H9 (cell line): Measurements from ENCODE around the gene FCHSD2. TPM values are rescaled to one million over a fixed set of nuclear protein-coding genes. Genes with fewer than 3 reads are reported as not detected.

Experiments used
- DNase-seq: peaks from one replicate; pipeline ENCODE4 v3.0.0-alpha.2; 2017
- H2AFZ ChIP-seq: one replicate; pipeline ENCODE4 v1.6.1; 2013; ENCODE audit warnings: mild to moderate bottlenecking, low read length, control low read depth, moderate library complexity
- H2AK5ac ChIP-seq: 2 replicates; pipeline ENCODE4 v1.6.1; 2013; ENCODE audit warnings: low read length, control low read depth, mixed read lengths; ENCODE audit not compliant: insufficient read length
- H2BK120ac ChIP-seq: one replicate; pipeline ENCODE4 v1.6.1; 2013; ENCODE audit warnings: low read depth, mild to moderate bottlenecking, low read length, control low read depth, inconsistent platforms; ENCODE audit not compliant: poor library complexity, severe bottlenecking
- H2BK12ac ChIP-seq: 2 replicates; pipeline ENCODE4 v1.6.1; 2013; ENCODE audit warnings: low read length, control low read depth, mixed read lengths, low read depth; ENCODE audit not compliant: insufficient read length
- H2BK15ac ChIP-seq: 2 replicates; pipeline ENCODE4 v1.6.1; 2013; ENCODE audit warnings: low read depth, low read length, control low read depth
- H2BK20ac ChIP-seq: one replicate; pipeline ENCODE4 v1.6.1; 2013; ENCODE audit warnings: low read depth, mild to moderate bottlenecking, low read length, control low read depth, inconsistent platforms; ENCODE audit not compliant: poor library complexity, severe bottlenecking
- H2BK5ac ChIP-seq: 2 replicates; pipeline ENCODE4 v1.6.1; 2013; ENCODE audit warnings: low read length, control low read depth, mixed read lengths; ENCODE audit not compliant: insufficient read length
- H3K14ac ChIP-seq: 2 replicates; pipeline ENCODE4 v1.6.1; 2013; ENCODE audit warnings: low read length, control low read depth; ENCODE audit not compliant: insufficient read depth
- H3K18ac ChIP-seq: 2 replicates; pipeline ENCODE4 v1.6.1; 2013; ENCODE audit warnings: low read depth, mild to moderate bottlenecking, mixed read lengths, low read length, control low read depth; ENCODE audit not compliant: insufficient read length
- H3K23ac ChIP-seq: 2 replicates; pipeline ENCODE4 v1.6.1; 2013; ENCODE audit warnings: low read length, control low read depth, mixed read lengths, low read depth; ENCODE audit not compliant: insufficient read length
- H3K23me2 ChIP-seq: 2 replicates; pipeline ENCODE4 v1.6.1; 2013; ENCODE audit warnings: low read depth, mild to moderate bottlenecking, mixed read lengths, low read length, control low read depth; ENCODE audit not compliant: insufficient read length, poor library complexity, severe bottlenecking
- H3K27ac ChIP-seq: 2 replicates; pipeline ENCODE4 v1.5.1; 2013; ENCODE audit warnings: low read length, control low read depth, mixed read lengths, low read depth; ENCODE audit not compliant: insufficient read length
- H3K27me3 ChIP-seq: 2 replicates; pipeline ENCODE4 v1.6.1; 2013; ENCODE audit warnings: low read length, control low read depth, inconsistent platforms; ENCODE audit not compliant: insufficient read depth
- H3K4ac ChIP-seq: 2 replicates; pipeline ENCODE4 v1.6.1; 2013; ENCODE audit warnings: low read depth, mild to moderate bottlenecking, control low read depth, inconsistent platforms, low read length, moderate library complexity
- H3K4me1 ChIP-seq: 2 replicates; pipeline ENCODE4 v1.6.1; 2013; ENCODE audit warnings: low read length, control low read depth, inconsistent platforms; ENCODE audit not compliant: insufficient read depth
- H3K4me2 ChIP-seq: 2 replicates; pipeline ENCODE4 v1.6.1; 2013; ENCODE audit warnings: low read length, control low read depth, mixed read lengths; ENCODE audit not compliant: insufficient read length, insufficient read depth
- H3K56ac ChIP-seq: 2 replicates; pipeline ENCODE4 v1.6.1; 2013; ENCODE audit warnings: low read depth, mild to moderate bottlenecking, mixed read lengths, low read length, control low read depth; ENCODE audit not compliant: insufficient read length
- H3K79me1 ChIP-seq: 2 replicates; pipeline ENCODE4 v1.6.1; 2013; ENCODE audit warnings: low read depth, mild to moderate bottlenecking, moderate library complexity, low read length, control low read depth, inconsistent platforms; ENCODE audit not compliant: insufficient read depth, poor library complexity, severe bottlenecking
- H3K79me2 ChIP-seq: 2 replicates; pipeline ENCODE4 v1.6.1; 2013; ENCODE audit warnings: low read length, control low read depth, inconsistent platforms; ENCODE audit not compliant: insufficient read depth
- H3K9ac ChIP-seq: 2 replicates; pipeline ENCODE4 v1.6.1; 2013; ENCODE audit warnings: low read length, control low read depth, mixed read lengths; ENCODE audit not compliant: insufficient read length; ENCODE audit errors: extremely low read depth
- H3K9me3 ChIP-seq: one replicate; pipeline ENCODE4 v1.6.1; 2013; ENCODE audit warnings: low read depth, low read length, inconsistent platforms; ENCODE audit not compliant: control insufficient read depth
- H3T11ph ChIP-seq: one replicate; pipeline ENCODE4 v1.6.1; 2013; ENCODE audit warnings: mild to moderate bottlenecking, low read length, control low read depth, inconsistent platforms
- H4K20me1 ChIP-seq: one replicate; pipeline ENCODE4 v1.6.1; 2013; ENCODE audit not compliant: control insufficient read depth, insufficient read length, insufficient read depth
- H4K5ac ChIP-seq: 2 replicates; pipeline ENCODE4 v1.6.1; 2013; ENCODE audit warnings: low read depth, mild to moderate bottlenecking, mixed read lengths, low read length, control low read depth; ENCODE audit not compliant: insufficient read length
- H4K8ac ChIP-seq: replicated peaks from 2 replicates; pipeline ENCODE4 v1.6.1; 2013; ENCODE audit warnings: low read length, control low read depth, mixed read lengths, low read depth; ENCODE audit not compliant: insufficient read length
- H4K91ac ChIP-seq: 2 replicates; pipeline ENCODE4 v1.6.1; 2013; ENCODE audit warnings: low read depth, mild to moderate bottlenecking, moderate library complexity, mixed read lengths, low read length, control low read depth; ENCODE audit not compliant: insufficient read length
- H3K27ac Mint-ChIP-seq, 3 experiments: 2 replicates in 2 of 3; 3 replicates in 1 of 3; pipeline ENCODE4 v1.8.0; 2020 to 2021; ENCODE audit warnings: mixed read lengths in 3 of 3, mild to moderate bottlenecking in 1 of 3, moderate library complexity in 1 of 3
- H3K27me3 Mint-ChIP-seq: 2 replicates; pipeline ENCODE4 v1.8.0; 2021; ENCODE audit warnings: low read depth, mild to moderate bottlenecking, moderate library complexity, mixed read lengths
- H3K36me3 Mint-ChIP-seq, 3 experiments: 2 replicates in 2 of 3; 3 replicates in 1 of 3; pipeline ENCODE4 v1.8.0; 2020 to 2021; ENCODE audit warnings: low read depth in 3 of 3, mixed read lengths in 3 of 3; ENCODE audit not compliant: insufficient read depth in 1 of 3
- H3K4me1 Mint-ChIP-seq, 2 experiments: 2 replicates each; pipeline ENCODE4 v1.8.0; 2020; ENCODE audit warnings: mixed read lengths in 2 of 2
- H3K4me3 Mint-ChIP-seq, 2 experiments: 2 replicates in 1 of 2; 3 replicates in 1 of 2; pipeline ENCODE4 v1.8.0; 2020 to 2021; ENCODE audit warnings: mild to moderate bottlenecking in 2 of 2, mixed read lengths in 2 of 2, moderate library complexity in 1 of 2
- H3K9me3 Mint-ChIP-seq, 2 experiments: 2 replicates in 1 of 2; 3 replicates in 1 of 2; pipeline ENCODE4 v1.8.0; 2020; ENCODE audit warnings: mild to moderate bottlenecking in 2 of 2, mixed read lengths in 2 of 2, moderate library complexity in 1 of 2
- WGBS: extraction: QIAGEN DNeasy Blood & Tissue Kit; methylation state at CpG from one replicate; pipeline ENCODE4 v1.1.7; 2013; ENCODE audit warnings: missing lambda C conversion rate, low lambda C conversion rate, mixed read lengths; ENCODE audit not compliant: insufficient read length; ENCODE audit errors: extremely low coverage; 5-methylcytosine and 5-hydroxymethylcytosine counted together
- total RNA-seq: library from RNA; stranded (reverse); gene quantifications from 2 replicates; pipeline ENCODE4 v1.2.1, GENCODE V29; 2021
- TF ChIP-seq, protein P1 (sequence below): fragments of 200-600 bp; sonication (generic); conservative IDR thresholded peaks from 3 replicates; pipeline ENCODE4 v1.8.0; 2021; ENCODE audit warnings: antibody characterized with exemption, mild to moderate bottlenecking

FCHSD2 gene
- total RNA-seq, 1 experiment from 2014 or later, result 17.8 TPM

- H3K9me3 Mint-ChIP-seq, result no peaks in the 10 kb centered on the region
- no peaks in the 10 kb centered on the region for H3K27me3 ChIP-seq
- no peak for DNase-seq
- TF ChIP-seq, protein P1, sequence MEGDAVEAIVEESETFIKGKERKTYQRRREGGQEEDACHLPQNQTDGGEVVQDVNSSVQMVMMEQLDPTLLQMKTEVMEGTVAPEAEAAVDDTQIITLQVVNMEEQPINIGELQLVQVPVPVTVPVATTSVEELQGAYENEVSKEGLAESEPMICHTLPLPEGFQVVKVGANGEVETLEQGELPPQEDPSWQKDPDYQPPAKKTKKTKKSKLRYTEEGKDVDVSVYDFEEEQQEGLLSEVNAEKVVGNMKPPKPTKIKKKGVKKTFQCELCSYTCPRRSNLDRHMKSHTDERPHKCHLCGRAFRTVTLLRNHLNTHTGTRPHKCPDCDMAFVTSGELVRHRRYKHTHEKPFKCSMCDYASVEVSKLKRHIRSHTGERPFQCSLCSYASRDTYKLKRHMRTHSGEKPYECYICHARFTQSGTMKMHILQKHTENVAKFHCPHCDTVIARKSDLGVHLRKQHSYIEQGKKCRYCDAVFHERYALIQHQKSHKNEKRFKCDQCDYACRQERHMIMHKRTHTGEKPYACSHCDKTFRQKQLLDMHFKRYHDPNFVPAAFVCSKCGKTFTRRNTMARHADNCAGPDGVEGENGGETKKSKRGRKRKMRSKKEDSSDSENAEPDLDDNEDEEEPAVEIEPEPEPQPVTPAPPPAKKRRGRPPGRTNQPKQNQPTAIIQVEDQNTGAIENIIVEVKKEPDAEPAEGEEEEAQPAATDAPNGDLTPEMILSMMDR, result no peak
- no peaks in the 10 kb centered on the region for H3K23me2 ChIP-seq
- H3K27me3 Mint-ChIP-seq, result no peaks in the 10 kb centered on the region
- H3K79me2 ChIP-seq, result no peaks in the 10 kb centered on the region
- H3K9me3 ChIP-seq, result no peaks in the 10 kb centered on the region
- H3K79me1 ChIP-seq, result no peaks in the 10 kb centered on the region
- no peak overlapping the region for H3K18ac ChIP-seq
- H3K36me3 Mint-ChIP-seq, result no peaks in the 10 kb centered on the region
- no peak overlapping the region for H3K4ac ChIP-seq
- no CpG with 5 or more reads among the region's 1 CpG for WGBS
- no peaks in the 10 kb centered on the region for H3K4me1 ChIP-seq
- H2BK12ac ChIP-seq, result no peak overlapping the region
- H3K4me3 Mint-ChIP-seq, result no peak overlapping the region
- no peak overlapping the region for H2BK15ac ChIP-seq
- no peak overlapping the region for H2AFZ ChIP-seq
- H2BK5ac ChIP-seq, result no peak overlapping the region
- H3K9ac ChIP-seq, result no peak overlapping the region
- H3K23ac ChIP-seq, result no peak overlapping the region
- no peak overlapping the region for H4K8ac ChIP-seq
- H3K14ac ChIP-seq, result no peak overlapping the region
- H2BK120ac ChIP-seq, result no peak overlapping the region
- H3K4me1 Mint-ChIP-seq, result no peaks in the 10 kb centered on the region
- no peak overlapping the region for H2AK5ac ChIP-seq
- H3K56ac ChIP-seq, result no peak overlapping the region
- no peak overlapping the region for H4K91ac ChIP-seq
- H2BK20ac ChIP-seq, result no peak overlapping the region
- H4K20me1 ChIP-seq, result no peaks in the 10 kb centered on the region
- H3K27ac ChIP-seq, result no peak overlapping the region
- H4K5ac ChIP-seq, result no peak overlapping the region
- no peak overlapping the region for H3T11ph ChIP-seq
- H3K27ac Mint-ChIP-seq, result no peak overlapping the region
- H3K4me2 ChIP-seq, result no peak overlapping the region
These were observed 245.7 kb downstream of the FCHSD2 start for GRCh38 chr11:72896431-72896830.
